ENCODE data around the gene LINGO1. TPM values are rescaled to one million over a fixed set of nuclear protein-coding genes. Genes with fewer than 3 reads are reported as not detected.

LINGO1 gene
- total and polyA plus RNA-seq, 2 donors (not counting 3 experiments of a cell fraction or from before 2014, with no cell fraction given), result 0.15 to 0.33 TPM

- no peak overlapping the region for H3K27ac ChIP-seq (ENCODE audit: insufficient read depth, low read depth, low read length)
- no peak overlapping the region for H3K4me2 ChIP-seq (ENCODE audit: insufficient read depth, low read length)
- DNase-seq (ENCODE audit: low read depth, low spot score), result no peak
- H3K9me1 ChIP-seq (replicated peaks; ENCODE audit: control insufficient read depth, extremely low read depth, insufficient read depth, low read length), result no peaks in the 10 kb centered on the region
- FAIRE-seq, result no peak
- dilution Hi-C loops (cut with MboI; ENCODE audit: extremely low pct_ligation_motif_present, low sequenced_read_pairs) (no loop called here), intact Hi-C loops (cut with micrococcal nuclease) (no loop called here)
- no peaks in the 10 kb centered on the region for H3K36me3 ChIP-seq (ENCODE audit: control insufficient read depth in 2 of 2, extremely low read depth in 1 of 2, insufficient read depth in 2 of 2, low read length in 2 of 2)
- ChIA-PET CTCF (interaction anchor here (1.1 to 3.7 kb wide), 3 partner anchors 13 to 501 kb away, joined by 3 to 43 read pairs (median 3); partner anchors contain the start of gene LINGO1), POLR2A (no interaction called here)
- H3K79me2 ChIP-seq (ENCODE audit: control insufficient read depth, insufficient read depth, low read length), result no peaks in the 10 kb centered on the region
- H3K4me1 ChIP-seq (ENCODE audit: control insufficient read depth, extremely low read depth, insufficient read depth, low read length), result no peaks in the 10 kb centered on the region
- H3K9ac ChIP-seq (replicated peaks; ENCODE audit: extremely low read depth, insufficient read depth, low read length), result no peak overlapping the region
- H4K20me1 ChIP-seq (replicated peaks; ENCODE audit: control insufficient read depth, extremely low read depth, insufficient read depth, low read length), result no peaks in the 10 kb centered on the region
- BruUV-seq (replicated peaks), result no TSS peak
- no peaks in the 10 kb centered on the region for H3K9me3 ChIP-seq (replicated peaks; ENCODE audit: control insufficient read depth, insufficient read depth, low read length)
- H3K27me3 ChIP-seq (ENCODE audit: control insufficient read depth in 2 of 2, insufficient read depth in 2 of 2, low read length in 2 of 2), result no peaks in the 10 kb centered on the region
- H3K4me3 ChIP-seq (replicated peaks in 1 of 3; ENCODE audit: insufficient read depth in 1 of 3, low read depth in 1 of 3, low read length in 3 of 3), result no peak overlapping the region
- no peak overlapping the region for H2AFZ ChIP-seq (ENCODE audit: low read depth, low read length)
- TF ChIP-seq GATA2 (IDR thresholded peaks at IDR 0.05; ENCODE audit: insufficient read depth, insufficient read length, low read depth, low read length) (no peak), JUN (IDR thresholded peaks at IDR 0.05; ENCODE audit: borderline replicate concordance, insufficient read depth, insufficient read length, low read depth) (no peak), FOS (IDR thresholded peaks at IDR 0.05; ENCODE audit: borderline replicate concordance, insufficient read depth, low read length) (no peak), EZH2 (IDR thresholded peaks at IDR 0.05; ENCODE audit: borderline replicate concordance, low read depth, low read length, severe bottlenecking) (no peak), POLR2A (IDR thresholded peaks at IDR 0.05; ENCODE audit: low read depth, low read length) (no peak), POLR2AphosphoS5 (IDR thresholded peaks at IDR 0.05; ENCODE audit: insufficient read depth, low read depth, low read length) (no peak)
- TF ChIP-seq, protein P1, sequence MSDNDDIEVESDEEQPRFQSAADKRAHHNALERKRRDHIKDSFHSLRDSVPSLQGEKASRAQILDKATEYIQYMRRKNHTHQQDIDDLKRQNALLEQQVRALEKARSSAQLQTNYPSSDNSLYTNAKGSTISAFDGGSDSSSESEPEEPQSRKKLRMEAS (IDR thresholded peaks at IDR 0.05; ENCODE audit: insufficient read depth, insufficient read length), result no peak
These were observed 12.8 kb downstream of the LINGO1 start for GRCh38 chr15:77619883-77620282.

All from endothelial cell of umbilical vein (primary cell).